Keratinocyte (primary cell): ENCODE measurements around the gene LRRC19. TPM values are rescaled to one million over a fixed set of nuclear protein-coding genes. Genes with fewer than 3 reads are reported as not detected.

ENCODE experiments used
- DNase-seq: peaks from one replicate; pipeline ENCODE4 v3.0.0-alpha.2; 2011; ENCODE audit warnings: low read depth, missing footprints, low spot score
- FAIRE-seq: peaks from 2 replicates; lab custom pipeline; 2011; peaks lifted over from hg19 to GRCh38; lab: Jason Lieb, UNC
- H2AFZ ChIP-seq: 2 replicates; pipeline ENCODE4 v1.6.0; 2012; ENCODE audit warnings: low read length, control low read depth, inconsistent platforms; ENCODE audit not compliant: control insufficient read depth
- H3K27ac ChIP-seq: 2 replicates; pipeline ENCODE4 v1.5.1; 2011; ENCODE audit warnings: low read length; ENCODE audit not compliant: control insufficient read depth, insufficient read depth
- H3K27me3 ChIP-seq: 3 replicates; pipeline ENCODE4 v1.6.0; 2011; ENCODE audit warnings: low read length; ENCODE audit not compliant: control insufficient read depth, insufficient read depth; ENCODE audit errors: extremely low read depth
- H3K36me3 ChIP-seq, 2 experiments: 2 replicates in 1 of 2; 3 replicates in 1 of 2; pipeline ENCODE4 v1.5.1; 2011; ENCODE audit warnings: low read length in 2 of 2, mild to moderate bottlenecking in 1 of 2; ENCODE audit not compliant: control insufficient read depth in 2 of 2, insufficient read depth in 2 of 2; ENCODE audit errors: extremely low read depth in 1 of 2
- H3K4me1 ChIP-seq: 3 replicates; pipeline ENCODE4 v1.5.1; 2011; ENCODE audit warnings: low read length; ENCODE audit not compliant: control insufficient read depth, insufficient read depth; ENCODE audit errors: extremely low read depth
- H3K4me2 ChIP-seq: 3 replicates; pipeline ENCODE4 v1.6.0; 2011; ENCODE audit warnings: low read depth, low read length; ENCODE audit not compliant: control insufficient read depth, insufficient read depth; ENCODE audit errors: extremely low read depth
- H3K4me3 ChIP-seq, 3 experiments: fragments of 200-600 bp in 1 of 3; sonication (generic) in 1 of 3; 2 replicates in 2 of 3; 3 replicates in 1 of 3; pipeline ENCODE4 v1.5.1; 2011 to 2016; ENCODE audit warnings: low read length in 3 of 3, mild to moderate bottlenecking in 3 of 3, control low read depth in 2 of 3, inconsistent platforms in 1 of 3, low read depth in 1 of 3, mixed read lengths in 1 of 3, mixed run types in 1 of 3, moderate library complexity in 1 of 3; ENCODE audit not compliant: control insufficient read depth in 2 of 3, insufficient read depth in 2 of 3; ENCODE audit errors: extremely low read depth in 1 of 3
- H3K79me2 ChIP-seq: 2 replicates; pipeline ENCODE4 v1.6.0; 2012; ENCODE audit warnings: low read length; ENCODE audit not compliant: control insufficient read depth, insufficient read depth
- H3K9ac ChIP-seq: 3 replicates; pipeline ENCODE4 v1.6.0; 2011; ENCODE audit warnings: low read length; ENCODE audit not compliant: control insufficient read depth, insufficient read depth; ENCODE audit errors: extremely low read depth
- H3K9me1 ChIP-seq: 3 replicates; pipeline ENCODE4 v1.6.0; 2011; ENCODE audit warnings: low read length; ENCODE audit not compliant: control insufficient read depth, insufficient read depth; ENCODE audit errors: extremely low read depth
- H3K9me3 ChIP-seq: 2 replicates; pipeline ENCODE4 v1.5.1; 2012; ENCODE audit warnings: low read depth, low read length; ENCODE audit not compliant: control insufficient read depth
- H4K20me1 ChIP-seq: 3 replicates; pipeline ENCODE4 v1.6.0; 2011; ENCODE audit warnings: low read length; ENCODE audit not compliant: control insufficient read depth, insufficient read depth; ENCODE audit errors: extremely low read depth
- EZH2 ChIP-seq: IDR thresholded peaks from one replicate; pipeline ENCODE4 v1.6.1; 2012; ENCODE audit warnings: inconsistent platforms, mild to moderate bottlenecking, low read length, moderate library complexity
- dilution Hi-C: fragments of 300-500 bp; cut with MboI; formaldehyde crosslinking; loops from one replicate; pipeline ENCODE4 v1.7.0; 2020; ENCODE audit warnings: low sequenced_read_pairs; ENCODE audit not compliant: extremely low pct_ligation_motif_present
- polyA plus RNA-seq, 5 experiments: library from polyadenylated mRNA; depleted of rRNA in 3 of 5; stranded (reverse) in 3 of 5; stranded (forward) in 1 of 5; unstranded in 1 of 5; fragments of >200 nt; gene quantifications; 1 replicate in 1 of 5; 2 replicates in 3 of 5; 3 replicates in 1 of 5; pipeline versions ENCODE4 v1.2.1 to v1.2.3, GENCODE V29; 2011 to 2012; ENCODE audit warnings: missing spikeins in 2 of 5, low read depth in 1 of 5, low replicate concordance in 1 of 5
- TF ChIP-seq, protein P1 (sequence below), 3 experiments: IDR thresholded peaks in 1 of 3; conservative IDR thresholded peaks in 1 of 3; optimal IDR thresholded peaks in 1 of 3; 2 replicates in 2 of 3; 3 replicates in 1 of 3; pipeline versions ENCODE3 to v1.5.1; 2011; ENCODE audit warnings: low read length in 3 of 3, mild to moderate bottlenecking in 3 of 3, moderate library complexity in 2 of 3, control low read depth in 1 of 3, inconsistent platforms in 1 of 3; ENCODE audit not compliant: insufficient read depth in 2 of 3; ENCODE audit errors: extremely low read depth in 1 of 3

LRRC19 gene
- polyA plus RNA-seq, 1 donor (not counting 4 experiments of a cell fraction or from before 2014, with no cell fraction given): not detected

DNA sequence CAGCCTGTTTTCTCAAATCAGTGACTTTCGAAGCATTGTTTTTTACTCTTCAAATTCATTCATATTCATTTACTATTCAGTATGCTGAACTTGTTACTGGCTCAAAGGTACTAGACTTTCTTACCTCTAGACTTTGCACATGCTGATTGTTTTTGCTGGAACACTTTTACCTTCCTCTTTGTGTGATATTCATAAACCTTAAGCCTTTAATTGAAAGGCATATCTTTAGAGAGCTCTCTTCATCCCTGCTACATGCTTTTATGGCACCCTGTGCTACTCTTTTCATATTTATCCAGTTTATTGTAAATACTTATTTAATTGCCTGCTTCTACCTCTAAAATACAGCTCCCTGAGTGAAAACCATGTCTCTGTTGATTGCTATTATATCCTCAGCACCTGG lies 48.7 kb upstream of the LRRC19 start:
- DNase-seq: no peak
- H3K9me3 ChIP-seq: no peaks in the 10 kb centered on the region
- H3K9ac ChIP-seq: no peak overlapping the region
- H3K27me3 ChIP-seq: no peaks in the 10 kb centered on the region
- FAIRE-seq: no peak
- dilution Hi-C loops: no loop called here
- no peaks in the 10 kb centered on the region for H3K9me1 ChIP-seq
- H3K36me3 ChIP-seq: no peaks in the 10 kb centered on the region
- no peak overlapping the region for H3K4me2 ChIP-seq
- H3K79me2 ChIP-seq: no peaks in the 10 kb centered on the region
- H4K20me1 ChIP-seq: no peaks in the 10 kb centered on the region
- H3K4me3 ChIP-seq: no peak overlapping the region
- TF ChIP-seq, protein P1, sequence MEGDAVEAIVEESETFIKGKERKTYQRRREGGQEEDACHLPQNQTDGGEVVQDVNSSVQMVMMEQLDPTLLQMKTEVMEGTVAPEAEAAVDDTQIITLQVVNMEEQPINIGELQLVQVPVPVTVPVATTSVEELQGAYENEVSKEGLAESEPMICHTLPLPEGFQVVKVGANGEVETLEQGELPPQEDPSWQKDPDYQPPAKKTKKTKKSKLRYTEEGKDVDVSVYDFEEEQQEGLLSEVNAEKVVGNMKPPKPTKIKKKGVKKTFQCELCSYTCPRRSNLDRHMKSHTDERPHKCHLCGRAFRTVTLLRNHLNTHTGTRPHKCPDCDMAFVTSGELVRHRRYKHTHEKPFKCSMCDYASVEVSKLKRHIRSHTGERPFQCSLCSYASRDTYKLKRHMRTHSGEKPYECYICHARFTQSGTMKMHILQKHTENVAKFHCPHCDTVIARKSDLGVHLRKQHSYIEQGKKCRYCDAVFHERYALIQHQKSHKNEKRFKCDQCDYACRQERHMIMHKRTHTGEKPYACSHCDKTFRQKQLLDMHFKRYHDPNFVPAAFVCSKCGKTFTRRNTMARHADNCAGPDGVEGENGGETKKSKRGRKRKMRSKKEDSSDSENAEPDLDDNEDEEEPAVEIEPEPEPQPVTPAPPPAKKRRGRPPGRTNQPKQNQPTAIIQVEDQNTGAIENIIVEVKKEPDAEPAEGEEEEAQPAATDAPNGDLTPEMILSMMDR (optimal IDR thresholded peaks at IDR 0.05 in 1 of 3, IDR thresholded peaks at IDR 0.05 in 1 of 3, conservative IDR thresholded peaks at IDR 0.05 in 1 of 3; ENCODE audit: extremely low read depth in 1 of 3, insufficient read depth in 2 of 3, low read length in 3 of 3): no peak
- no peak for TF ChIP-seq EZH2
- H3K4me1 ChIP-seq: peaks cover 14% of the 10 kb centered on the region
- H3K27ac ChIP-seq: no peak overlapping the region
- no peak overlapping the region for H2AFZ ChIP-seq

DNA sequence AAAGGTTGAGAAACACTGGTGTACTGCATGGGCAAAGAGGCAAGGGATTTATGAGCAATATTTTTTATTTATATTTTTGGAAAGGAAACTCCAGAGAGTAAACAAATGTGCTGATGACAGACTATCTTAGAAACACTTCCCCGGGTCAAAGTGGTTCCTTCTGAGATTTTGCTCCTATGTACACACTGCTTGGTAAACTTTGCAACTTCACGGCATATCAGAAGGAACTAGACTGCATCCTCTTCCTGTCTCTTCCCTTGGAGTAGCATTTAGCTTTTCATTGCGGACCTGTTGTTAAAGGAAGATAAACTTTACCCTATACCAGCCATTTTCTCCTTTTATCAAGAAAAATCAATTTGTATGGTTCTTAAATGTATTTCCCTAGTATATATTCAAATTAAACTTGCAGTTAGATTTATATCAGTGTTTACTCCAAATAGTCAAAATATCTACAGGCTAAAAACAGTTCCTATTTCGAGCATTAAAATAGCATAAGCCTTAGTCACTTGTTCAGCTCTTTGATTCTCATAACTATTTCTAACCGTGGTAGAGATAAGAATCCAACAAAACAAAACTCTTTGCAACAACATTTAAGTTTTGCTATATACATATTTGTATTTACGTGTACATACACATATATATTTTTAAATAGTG lies 48.0 kb upstream of the LRRC19 start:
- H4K20me1 ChIP-seq: no peaks in the 10 kb centered on the region
- H3K36me3 ChIP-seq: no peaks in the 10 kb centered on the region
- dilution Hi-C loops: no loop called here
- H3K27ac ChIP-seq: no peak overlapping the region
- DNase-seq (no peak), FAIRE-seq (no peak)
- H3K4me2 ChIP-seq: no peak overlapping the region
- H3K9me1 ChIP-seq: no peaks in the 10 kb centered on the region
- no peak overlapping the region for H3K9ac ChIP-seq
- no peak for TF ChIP-seq EZH2
- TF ChIP-seq, protein P1 (optimal IDR thresholded peaks at IDR 0.05 in 1 of 3, IDR thresholded peaks at IDR 0.05 in 1 of 3, conservative IDR thresholded peaks at IDR 0.05 in 1 of 3; ENCODE audit: extremely low read depth in 1 of 3, insufficient read depth in 2 of 3, low read length in 3 of 3): no peak
- no peak overlapping the region for H2AFZ ChIP-seq
- no peaks in the 10 kb centered on the region for H3K9me3 ChIP-seq
- H3K27me3 ChIP-seq: no peaks in the 10 kb centered on the region
- no peaks in the 10 kb centered on the region for H3K79me2 ChIP-seq
- no peak overlapping the region for H3K4me3 ChIP-seq
- H3K4me1 ChIP-seq: peaks cover 14% of the 10 kb centered on the region
